Natural killer cell (primary cell): ENCODE data around the gene GGTA1. TPM values are rescaled to one million over a fixed set of nuclear protein-coding genes. Genes with fewer than 3 reads are reported as not detected.

Source experiments
- ATAC-seq, 3 donors: fragments of 150-1000 bp in 2 of 3; fragments of 200-7000 bp in 1 of 3; cut with Tn5 transposase; 1 replicate in 1 of 3; 2 replicates in 2 of 3; pipeline ENCODE4 v1.10.0; 2021; ENCODE audit warnings: mild to moderate bottlenecking in 2 of 3, moderate library complexity in 2 of 3
- DNase-seq, 2 donors: peaks; one replicate each; pipeline versions ENCODE4 v3.0.0 to v3.0.0-alpha.2; 2013 to 2021; ENCODE audit warnings: mixed read lengths in 1 of 2
- H3K27ac ChIP-seq: one replicate; pipeline ENCODE4 v1.5.1; 2013; ENCODE audit warnings: mild to moderate bottlenecking, low read length
- H3K27me3 ChIP-seq: one replicate; pipeline ENCODE4 v1.6.1; 2013; ENCODE audit warnings: low read length; ENCODE audit not compliant: control insufficient read depth, insufficient read depth
- H3K36me3 ChIP-seq: one replicate; pipeline ENCODE4 v1.6.1; 2013; ENCODE audit warnings: low read length; ENCODE audit not compliant: control insufficient read depth, insufficient read depth
- H3K4me1 ChIP-seq: one replicate; pipeline ENCODE4 v1.6.1; 2013; ENCODE audit warnings: low read length; ENCODE audit not compliant: control insufficient read depth, insufficient read depth
- H3K4me3 ChIP-seq: one replicate; pipeline ENCODE4 v1.5.1; 2013; ENCODE audit warnings: low read length
- H3K9me3 ChIP-seq: one replicate; pipeline ENCODE4 v1.6.1; 2013; ENCODE audit warnings: low read length; ENCODE audit not compliant: control insufficient read depth, insufficient read depth
- H3K27ac Mint-ChIP-seq, 2 donors: one replicate each; pipeline ENCODE4 v1.8.0; 2022; ENCODE audit warnings: mild to moderate bottlenecking in 2 of 2, mixed read lengths in 2 of 2, moderate library complexity in 1 of 2
- H3K27me3 Mint-ChIP-seq, 2 donors: one replicate each; pipeline ENCODE4 v1.8.0; 2022; ENCODE audit warnings: low read depth in 2 of 2, mixed read lengths in 2 of 2
- H3K36me3 Mint-ChIP-seq: one replicate; pipeline ENCODE4 v1.8.0; 2022; ENCODE audit warnings: mixed read lengths
- H3K4me1 Mint-ChIP-seq, 2 donors: one replicate each; pipeline ENCODE4 v1.8.0; 2022; ENCODE audit warnings: mixed read lengths in 2 of 2
- H3K4me3 Mint-ChIP-seq: one replicate; pipeline ENCODE4 v1.8.0; 2022; ENCODE audit warnings: mild to moderate bottlenecking, moderate library complexity, mixed read lengths
- H3K9me3 Mint-ChIP-seq, 2 donors: one replicate each; pipeline ENCODE4 v1.8.0; 2022; ENCODE audit warnings: mixed read lengths in 2 of 2
- CTCF ChIP-seq: fragments of 200-600 bp; IDR thresholded peaks from one replicate; pipeline ENCODE4 v1.8.0; 2022; ENCODE audit warnings: antibody characterized with exemption
- WGBS: methylation state at CpG from one replicate; pipeline ENCODE4 v1.1.7; 2013; ENCODE audit warnings: missing lambda C conversion rate; ENCODE audit not compliant: insufficient coverage; 5-methylcytosine and 5-hydroxymethylcytosine counted together
- intact Hi-C: fragments of 100-400 bp; cut with micrococcal nuclease; formaldehyde crosslinking; loops from one replicate; pipeline ENCODE4 v1.14.2; 2022
- total RNA-seq, 4 donors: library from RNA; stranded (reverse); fragments of 120-200 nt in 1 of 4; gene quantifications; one replicate each; pipeline versions ENCODE4 v1.2.3 to v1.2.4, GENCODE V29; 2013 to 2022

GGTA1 gene
- total RNA-seq, 3 donors from 2014 or later (not counting 1 experiment from before 2014, with no cell fraction given) = 0.23 to 0.87 (median 0.55) TPM

GRCh38 chr9:121498487-121499176, 1.0 kb downstream of the GGTA1 start:
- H3K36me3 Mint-ChIP-seq = no peaks in the 10 kb centered on the region
- under 1% methylated on average over 25 of the region's 29 CpGs for WGBS
- peak in 2 of 3 donors; percentile 8 to 27 for ATAC-seq

GRCh38 chr9:121498150-121498486, 1.5 kb downstream of the GGTA1 start:
- Mint-ChIP-seq H3K4me3 (peak overlapping the region; percentile 75), H3K27me3 (peaks cover 49 to 51% of the 10 kb centered on the region in 2 donors), H3K36me3 (no peaks in the 10 kb centered on the region), H3K27ac (no peak overlapping the region), H3K4me1 (peaks cover 16% of the 10 kb centered on the region in 2 donors), H3K9me3 (no peaks in the 10 kb centered on the region)
- 2% methylated on average over 4 of the region's 4 CpGs for WGBS
- peaks cover 22% of the 10 kb centered on the region for H3K4me1 ChIP-seq
- ATAC-seq (peak; percentile 48 to 70 (median 55)), DNase-seq (peak in 1 of 2 donors; percentile 56)
- peak; percentile 44 for TF ChIP-seq CTCF
- no peak overlapping the region for H3K4me3 ChIP-seq
- H3K27me3 ChIP-seq = peaks cover 16% of the 10 kb centered on the region
- H3K9me3 ChIP-seq = no peaks in the 10 kb centered on the region
- intact Hi-C loops = no loop called here
- no peaks in the 10 kb centered on the region for H3K36me3 ChIP-seq
- H3K27ac ChIP-seq = no peak overlapping the region

More at GRCh38 chr9:121498487-121499176, 1.0 kb downstream of the GGTA1 start:
- no peaks in the 10 kb centered on the region for H3K9me3 ChIP-seq
- peaks cover 16% of the 10 kb centered on the region for H3K27me3 ChIP-seq
- H3K36me3 ChIP-seq = no peaks in the 10 kb centered on the region
- H3K4me1 ChIP-seq = peaks cover 21% of the 10 kb centered on the region
- Mint-ChIP-seq H3K27ac (no peak overlapping the region), H3K27me3 (peaks cover 53 to 56% of the 10 kb centered on the region in 2 donors), H3K4me1 (peaks cover 16% of the 10 kb centered on the region in 2 donors), H3K4me3 (peak overlapping the region; percentile 75), H3K9me3 (no peaks in the 10 kb centered on the region)
- H3K27ac ChIP-seq = no peak overlapping the region
- DNase-seq = no peak
- intact Hi-C loops = no loop called here
- peak overlapping the region; percentile 0 for H3K4me3 ChIP-seq
- no peak for TF ChIP-seq CTCF

GRCh38 chr9:121495976-121496375, 3.7 kb downstream of the GGTA1 start:
- intact Hi-C loops = no loop called here
- no peak overlapping the region for H3K27ac Mint-ChIP-seq
- H3K4me1 ChIP-seq = peaks cover 25% of the 10 kb centered on the region

More at GRCh38 chr9:121495976-121496375, 3.7 kb downstream of the GGTA1 start:
- DNase-seq (no peak), ATAC-seq (no peak)
- Mint-ChIP-seq H3K4me1 (peaks cover 16% of the 10 kb centered on the region in 2 donors), H3K4me3 (no peak overlapping the region), H3K27me3 (peaks cover 38 to 42% of the 10 kb centered on the region in 2 donors), H3K9me3 (no peaks in the 10 kb centered on the region), H3K36me3 (no peaks in the 10 kb centered on the region)
- TF ChIP-seq CTCF = no peak
- H3K36me3 ChIP-seq = no peaks in the 10 kb centered on the region
- H3K9me3 ChIP-seq = no peaks in the 10 kb centered on the region
- peaks cover 16% of the 10 kb centered on the region for H3K27me3 ChIP-seq
- no peak overlapping the region for H3K4me3 ChIP-seq
- no peak overlapping the region for H3K27ac ChIP-seq
